Prostate gland (tissue), 2 donors: ENCODE measurements around the gene TAL2. TPM values are rescaled to one million over a fixed set of nuclear protein-coding genes. Genes with fewer than 3 reads are reported as not detected.

Experiments
- DNase-seq: peaks from one replicate; pipeline ENCODE4 v3.0.0-alpha.2; 2019; ENCODE audit warnings: low spot score
- H3K27ac ChIP-seq, 2 donors: fragments of 200-600 bp; sonication (generic); 2 replicates each; pipeline ENCODE4 v1.5.1; 2017 to 2019
- H3K27me3 ChIP-seq: fragments of 200-600 bp; sonication (generic); replicated peaks from 2 replicates; pipeline ENCODE4 v1.5.1; 2019; ENCODE audit not compliant: insufficient read depth
- H3K36me3 ChIP-seq, 2 donors: fragments of 200-600 bp; sonication (generic); 1 replicate in 1 of 2; 2 replicates in 1 of 2; pipeline versions ENCODE4 v1.5.1 to v1.8.1; 2017 to 2019
- H3K4me1 ChIP-seq: fragments of 200-600 bp; sonication (generic); replicated peaks from 2 replicates; pipeline ENCODE4 v1.5.1; 2019
- H3K4me3 ChIP-seq, 2 donors: fragments of 200-600 bp; sonication (generic); 2 replicates each; pipeline ENCODE4 v1.5.1; 2017 to 2019
- H3K9me3 ChIP-seq: fragments of 200-600 bp; sonication (generic); 2 replicates; pipeline ENCODE4 v1.5.1; 2017
- POLR2A ChIP-seq: fragments of 450-650 bp; IDR thresholded peaks from one replicate; pipeline ENCODE4 v1.6.1; 2016; ENCODE audit warnings: antibody characterized with exemption, mild to moderate bottlenecking
- POLR2AphosphoS5 ChIP-seq: sonication (generic); formaldehyde crosslinking; IDR thresholded peaks from one replicate; pipeline ENCODE4 v1.6.1; 2017; ENCODE audit warnings: antibody characterized with exemption
- WGBS: methylation state at CpG from one replicate; pipeline ENCODE4 v1.1.5; 2018; 5-methylcytosine and 5-hydroxymethylcytosine counted together
- intact Hi-C: fragments of 100-400 bp; cut with DNase I; formaldehyde crosslinking; loops from one replicate; pipeline ENCODE4 v1.14.2; 2022
- total RNA-seq, 2 donors: library from RNA; depleted of rRNA; stranded (reverse); fragments of >200 nt; gene quantifications; one replicate each; pipeline ENCODE4 v1.1.0, GENCODE V29; 2016
- TF ChIP-seq, protein P1 (sequence below), 4 experiments: fragments of 200-600 bp in 2 of 4; fragments of 450-650 bp in 2 of 4; sonication (generic) in 2 of 4; IDR thresholded peaks; 1 replicate in 3 of 4; 2 replicates in 1 of 4; pipeline ENCODE4 v1.5.1; 2016 to 2019; ENCODE audit warnings: antibody characterized with exemption in 4 of 4, mild to moderate bottlenecking in 2 of 4, moderate library complexity in 2 of 4

The TAL2 gene
- total RNA-seq, 2 donors from 2014 or later: not detected

DNA sequence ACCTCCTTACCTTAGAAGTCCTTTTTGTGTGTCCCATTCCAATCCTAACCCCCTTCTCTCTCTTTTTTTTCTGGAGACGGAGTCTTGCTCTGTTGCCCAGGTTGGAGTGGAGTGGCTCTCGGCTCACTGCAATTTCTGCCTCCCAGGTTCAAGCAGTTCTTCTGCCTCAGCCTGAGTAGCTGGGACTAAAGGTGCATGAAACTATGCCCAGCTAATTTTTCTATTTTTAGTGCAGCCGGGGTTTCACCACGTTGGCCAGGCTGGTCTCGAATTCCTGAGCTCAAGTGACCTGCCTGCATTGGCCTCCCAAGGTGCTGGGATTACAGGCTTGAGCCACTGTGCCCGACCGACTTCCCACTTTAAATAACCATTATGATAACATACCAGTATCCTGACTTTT, 49.6 kb downstream of the TAL2 start:
- no peak for TF ChIP-seq POLR2AphosphoS5
- TF ChIP-seq, protein P1, sequence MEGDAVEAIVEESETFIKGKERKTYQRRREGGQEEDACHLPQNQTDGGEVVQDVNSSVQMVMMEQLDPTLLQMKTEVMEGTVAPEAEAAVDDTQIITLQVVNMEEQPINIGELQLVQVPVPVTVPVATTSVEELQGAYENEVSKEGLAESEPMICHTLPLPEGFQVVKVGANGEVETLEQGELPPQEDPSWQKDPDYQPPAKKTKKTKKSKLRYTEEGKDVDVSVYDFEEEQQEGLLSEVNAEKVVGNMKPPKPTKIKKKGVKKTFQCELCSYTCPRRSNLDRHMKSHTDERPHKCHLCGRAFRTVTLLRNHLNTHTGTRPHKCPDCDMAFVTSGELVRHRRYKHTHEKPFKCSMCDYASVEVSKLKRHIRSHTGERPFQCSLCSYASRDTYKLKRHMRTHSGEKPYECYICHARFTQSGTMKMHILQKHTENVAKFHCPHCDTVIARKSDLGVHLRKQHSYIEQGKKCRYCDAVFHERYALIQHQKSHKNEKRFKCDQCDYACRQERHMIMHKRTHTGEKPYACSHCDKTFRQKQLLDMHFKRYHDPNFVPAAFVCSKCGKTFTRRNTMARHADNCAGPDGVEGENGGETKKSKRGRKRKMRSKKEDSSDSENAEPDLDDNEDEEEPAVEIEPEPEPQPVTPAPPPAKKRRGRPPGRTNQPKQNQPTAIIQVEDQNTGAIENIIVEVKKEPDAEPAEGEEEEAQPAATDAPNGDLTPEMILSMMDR (IDR thresholded peaks at IDR 0.05): no peak
- no peak for TF ChIP-seq POLR2A
- DNase-seq: no peak
- no peak overlapping the region for H3K27ac ChIP-seq
- 88% methylated on average over 7 of the region's 7 CpGs for WGBS
- H3K9me3 ChIP-seq: no peaks in the 10 kb centered on the region
- no peaks in the 10 kb centered on the region for H3K4me1 ChIP-seq
- H3K4me3 ChIP-seq: no peak overlapping the region
- intact Hi-C loops: loop anchor here (10.0 kb wide), 2 partner anchors 57 to 97 kb away; no protein-coding TSS in a partner anchor
- no peaks in the 10 kb centered on the region for H3K36me3 ChIP-seq
- H3K27me3 ChIP-seq: no peaks in the 10 kb centered on the region

DNA sequence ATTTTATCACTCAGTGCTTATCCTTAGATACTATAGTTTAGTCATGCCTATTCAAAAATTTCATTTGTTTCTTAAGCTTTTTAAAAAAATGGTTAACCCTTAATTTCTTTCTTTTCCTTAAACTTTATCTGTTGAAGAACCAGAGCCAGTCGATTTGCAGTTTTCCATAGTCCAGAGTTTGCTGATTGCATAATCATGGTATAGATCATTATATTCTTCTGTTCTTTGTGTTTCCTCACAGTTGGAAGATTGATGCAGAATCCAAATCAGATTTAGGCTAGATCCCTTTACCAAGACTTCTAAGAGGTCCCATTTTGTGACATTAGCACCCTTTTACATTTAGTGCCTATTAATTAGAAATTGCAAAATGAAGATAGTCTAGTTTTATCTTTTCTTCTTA, 50.0 kb downstream of the TAL2 start:
- Histone ChIP-seq H3K9me3 (no peaks in the 10 kb centered on the region), H3K27me3 (no peaks in the 10 kb centered on the region), H3K36me3 (no peaks in the 10 kb centered on the region), H3K4me3 (no peak overlapping the region), H3K4me1 (no peaks in the 10 kb centered on the region), H3K27ac (no peak overlapping the region)
- DNase-seq: no peak
- WGBS: 78% methylated on average over 1 of the region's 1 CpG
- TF ChIP-seq POLR2AphosphoS5: no peak
- TF ChIP-seq, protein P1 (IDR thresholded peaks at IDR 0.05): no peak
- no peak for TF ChIP-seq POLR2A
- intact Hi-C loops: loop anchor here (10.0 kb wide), 2 partner anchors 57 to 97 kb away; no protein-coding TSS in a partner anchor

Other genes starting within 250 kb of the TAL2 start
- 1 to 10 TPM; 1.6 to 4.8 TPM for gene FSD1L, start 214.4 kb upstream of the TAL2 start, total RNA-seq
- gene FKTN, start 104.3 kb upstream of the TAL2 start, total RNA-seq: 10 to 100 TPM; 10.1 to 20.2 TPM
- 10 to 100 TPM; 14.4 to 14.9 TPM for gene TMEM38B, start 32.1 kb downstream of the TAL2 start, total RNA-seq